ENCODE data around the gene LRFN4. TPM values are rescaled to one million over a fixed set of nuclear protein-coding genes. Genes with fewer than 3 reads are reported as not detected.
"Not testable (repeated sequence)": the region's sequence is repeated elsewhere in the genome, so short reads cannot be mapped to it uniquely, and the experiment has no call there.

Gene LRFN4
- total RNA-seq, result 10 to 100 TPM; 16.4 to 17.0 TPM

DNA sequence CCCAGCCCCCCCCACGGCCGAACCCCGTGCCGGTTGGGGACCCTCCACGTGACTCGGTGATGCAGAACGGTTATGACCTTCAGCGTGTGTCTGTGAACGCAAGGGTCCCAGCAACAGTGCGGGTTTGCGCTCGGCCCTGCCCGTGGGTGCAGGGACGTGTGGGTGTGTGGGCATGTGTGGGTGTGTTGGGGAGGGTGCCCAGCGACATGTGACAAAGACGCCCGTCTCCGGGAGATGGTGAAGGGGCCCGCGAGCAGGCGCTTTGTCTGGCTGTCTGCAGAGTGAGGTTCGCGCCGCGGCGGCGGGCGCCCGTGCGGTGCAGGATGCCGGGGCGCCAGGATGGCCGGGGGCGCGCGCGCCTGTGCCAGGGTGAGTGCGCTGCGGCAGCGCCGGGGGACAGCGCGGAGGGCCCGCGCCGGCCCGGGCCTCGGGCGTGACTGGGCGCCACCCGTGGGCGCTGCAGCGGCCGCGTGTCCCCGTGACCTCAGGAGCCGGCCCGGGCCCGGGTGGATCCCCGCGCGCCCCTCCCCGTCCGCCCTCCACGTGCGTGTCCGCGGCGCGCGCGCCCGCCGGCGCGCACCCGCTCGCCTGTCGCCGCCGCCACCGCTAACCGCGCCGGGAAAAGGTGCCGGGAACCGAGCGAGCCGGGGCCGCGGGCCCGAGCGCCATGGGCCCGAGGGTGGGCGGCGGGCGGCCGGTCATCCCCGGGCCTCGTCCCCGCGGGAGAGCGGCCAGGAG is at the start of gene LRFN4:
Gene LRFN4, plus strand, starts transcription at position 569 of the 738 bp plus-strand sequence. CDS start 681 bp downstream, outside the sequence.
- Mint-ChIP-seq H3K36me3 (no peaks in the 10 kb centered on the region), H3K4me1 (peaks cover 15% of the 10 kb centered on the region), H3K4me3 (peak within 1 kb of the TSS; percentile 86), H3K27ac (peak within 1 kb of the TSS; percentile 89), H3K9me3 (no peaks in the 10 kb centered on the region), H3K27me3 (no peaks in the 10 kb centered on the region)
- DNase-seq (no peak), ATAC-seq (ENCODE audit: low read depth) (peak; percentile 55)
- POLR2A ChIA-PET, result interaction anchor here (0.5 to 4.1 kb wide), 10 partner anchors 10 to 966 kb away, joined by 3 to 90 read pairs (median 4); partner anchors contain the start of genes ACTN3, CCDC85B, RBM14 and RBM4B

DNA sequence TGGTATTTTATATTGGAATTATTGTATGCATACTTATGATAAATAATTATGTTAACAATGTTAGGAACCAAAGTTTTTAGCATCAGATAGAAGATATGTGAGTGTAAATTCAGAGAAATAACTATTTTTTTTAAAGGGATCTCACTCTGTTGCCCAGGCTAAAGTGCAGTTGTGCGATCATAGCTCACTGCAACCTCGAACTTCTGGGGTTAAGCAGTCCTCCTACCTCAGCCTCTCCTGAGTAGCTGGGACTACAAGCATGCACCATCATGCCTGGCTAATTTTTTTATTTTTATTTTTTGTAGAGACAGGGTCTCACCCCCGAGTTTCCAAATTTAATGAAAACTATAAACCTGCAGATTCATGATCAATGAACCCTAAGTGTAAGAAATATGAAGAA is 47.3 kb upstream of the LRFN4 start:
- DNase-seq (no peak), ATAC-seq (ENCODE audit: low read depth) (no peak)
- Mint-ChIP-seq H3K4me3 (no peak overlapping the region), H3K27me3 (no peaks in the 10 kb centered on the region), H3K36me3 (no peaks in the 10 kb centered on the region), H3K4me1 (no peaks in the 10 kb centered on the region), H3K27ac (no peak overlapping the region), H3K9me3 (no peaks in the 10 kb centered on the region)
- POLR2A ChIA-PET, result no interaction called here

- DNase-seq (no peak), ATAC-seq (ENCODE audit: low read depth) (no peak)
- H3K36me3 Mint-ChIP-seq, result no peaks in the 10 kb centered on the region
- no peak overlapping the region for H3K4me3 Mint-ChIP-seq
- H3K9me3 Mint-ChIP-seq, result no peaks in the 10 kb centered on the region
- no peak overlapping the region for H3K27ac Mint-ChIP-seq
- no peaks in the 10 kb centered on the region for H3K4me1 Mint-ChIP-seq
- POLR2A ChIA-PET, result no interaction called here
- no peaks in the 10 kb centered on the region for H3K27me3 Mint-ChIP-seq
Measured at GRCh38 chr11:66810576-66811185, 46.2 kb upstream of the LRFN4 start.

DNA sequence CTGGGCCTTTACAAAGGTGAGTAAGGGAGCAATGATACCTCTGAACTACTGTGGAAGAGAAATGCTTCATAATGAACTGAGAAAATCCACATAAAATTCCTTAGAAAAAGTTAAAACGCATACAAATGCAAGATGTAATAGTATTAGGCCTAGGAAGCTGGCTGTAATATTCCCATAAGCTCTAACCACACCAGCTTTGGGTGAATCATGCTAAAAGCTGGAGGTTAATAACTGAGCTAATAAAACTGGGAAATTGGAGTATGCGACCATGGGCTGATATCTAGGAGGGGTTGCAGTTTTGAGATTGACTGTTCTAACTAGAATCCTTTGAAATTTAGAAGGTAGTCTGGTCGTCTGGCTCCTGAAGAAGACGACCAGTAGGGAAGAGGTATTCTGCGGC is 42.2 kb upstream of the LRFN4 start:
- Mint-ChIP-seq H3K27ac (no peak overlapping the region), H3K36me3 (no peaks in the 10 kb centered on the region), H3K27me3 (no peaks in the 10 kb centered on the region), H3K9me3 (no peaks in the 10 kb centered on the region), H3K4me1 (no peaks in the 10 kb centered on the region), H3K4me3 (no peak overlapping the region)
- ATAC-seq (ENCODE audit: low read depth) (no peak), DNase-seq (no peak)
- POLR2A ChIA-PET, result no interaction called here

DNA sequence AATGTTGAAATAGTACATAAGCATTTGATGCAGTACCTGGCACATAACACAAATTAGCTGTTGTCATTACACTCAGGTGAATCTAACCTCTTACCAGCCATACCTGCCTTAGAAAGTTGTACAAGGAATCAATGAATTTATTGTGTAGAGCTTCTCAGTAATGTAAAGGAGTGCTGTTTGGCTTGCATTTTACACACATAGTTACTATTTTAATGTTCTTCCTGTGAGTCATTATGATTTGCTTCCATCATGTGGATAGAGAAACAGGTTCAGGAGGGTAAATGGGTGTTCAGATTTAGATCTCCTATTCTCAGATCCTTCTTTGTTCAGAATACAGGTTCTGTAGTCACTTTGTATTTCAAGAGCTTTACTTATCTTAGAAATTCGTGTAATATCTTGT is 41.2 kb upstream of the LRFN4 start:
- POLR2A ChIA-PET, result interaction anchor here (0.5 kb wide), 1 partner anchor 11 kb away, joined by 3 read pairs; no protein-coding TSS in a partner anchor
- no peaks in the 10 kb centered on the region for H3K9me3 Mint-ChIP-seq
- H3K4me3 Mint-ChIP-seq, result no peak overlapping the region
- H3K4me1 Mint-ChIP-seq, result no peaks in the 10 kb centered on the region
- ATAC-seq (ENCODE audit: low read depth), result no peak
- H3K36me3 Mint-ChIP-seq, result no peaks in the 10 kb centered on the region
- DNase-seq, result no peak
- no peak overlapping the region for H3K27ac Mint-ChIP-seq
- no peaks in the 10 kb centered on the region for H3K27me3 Mint-ChIP-seq

- no peak for DNase-seq
- Mint-ChIP-seq H3K36me3 (no peaks in the 10 kb centered on the region), H3K27me3 (no peaks in the 10 kb centered on the region), H3K4me3 (no peak overlapping the region), H3K27ac (no peak overlapping the region), H3K4me1 (no peaks in the 10 kb centered on the region), H3K9me3 (no peaks in the 10 kb centered on the region)
- POLR2A ChIA-PET, result no interaction called here
- no peak for ATAC-seq (ENCODE audit: low read depth)
Measured at GRCh38 chr11:66818231-66818955, 38.5 kb upstream of the LRFN4 start.

DNA sequence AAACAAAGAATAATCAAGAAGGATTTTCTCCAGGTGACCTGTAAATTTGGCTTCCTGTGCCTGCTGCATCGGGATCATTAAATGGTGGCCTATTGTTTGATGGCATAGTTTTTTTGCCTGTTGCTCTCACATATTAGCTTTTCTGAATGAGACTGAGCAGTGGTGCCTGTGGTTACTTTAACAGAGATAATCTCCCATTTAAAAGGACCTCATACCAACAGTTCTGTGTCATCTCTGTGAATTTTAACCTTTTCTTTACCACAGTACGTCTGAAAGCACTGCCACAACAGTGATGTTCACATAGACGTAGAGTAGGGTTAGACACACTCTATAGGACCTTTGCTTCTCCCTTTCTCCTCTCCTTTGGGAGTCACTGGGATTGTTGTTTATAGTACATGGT is 36.5 kb upstream of the LRFN4 start:
- ATAC-seq (ENCODE audit: low read depth) (no peak), DNase-seq (no peak)
- POLR2A ChIA-PET, result interaction anchor here (0.6 kb wide), 1 partner anchor 35 kb away, joined by 3 read pairs; no protein-coding TSS in a partner anchor
- Mint-ChIP-seq H3K9me3 (no peaks in the 10 kb centered on the region), H3K4me1 (no peaks in the 10 kb centered on the region), H3K36me3 (no peaks in the 10 kb centered on the region), H3K27ac (no peak overlapping the region), H3K4me3 (no peak overlapping the region), H3K27me3 (no peaks in the 10 kb centered on the region)

DNA sequence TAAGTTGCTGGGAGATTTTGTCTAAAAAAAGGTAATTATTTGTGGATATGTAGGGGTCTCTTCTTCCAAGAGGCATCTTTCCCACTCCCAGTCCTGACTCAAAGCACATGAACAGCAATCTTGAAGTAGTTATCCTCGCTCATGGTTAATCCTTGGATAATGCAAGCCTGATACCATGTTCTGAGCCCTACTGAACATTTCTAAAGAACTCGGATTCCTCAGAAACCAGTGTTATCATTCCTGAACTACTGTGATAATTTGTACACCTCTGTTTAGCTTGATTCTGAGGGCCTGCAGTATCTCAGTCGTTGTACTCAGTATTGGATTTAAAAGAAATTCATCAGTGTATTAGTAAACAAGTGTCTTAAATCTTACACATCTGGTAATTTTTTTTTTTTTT is 36.0 kb upstream of the LRFN4 start:
- no peak for DNase-seq
- no peak for ATAC-seq (ENCODE audit: low read depth)
- Mint-ChIP-seq H3K27me3 (no peaks in the 10 kb centered on the region), H3K4me1 (no peaks in the 10 kb centered on the region), H3K36me3 (no peaks in the 10 kb centered on the region), H3K4me3 (no peak overlapping the region), H3K27ac (no peak overlapping the region), H3K9me3 (no peaks in the 10 kb centered on the region)
- POLR2A ChIA-PET, result interaction anchor here (0.7 kb wide), 1 partner anchor 186 kb away, joined by 5 read pairs; no protein-coding TSS in a partner anchor

DNA sequence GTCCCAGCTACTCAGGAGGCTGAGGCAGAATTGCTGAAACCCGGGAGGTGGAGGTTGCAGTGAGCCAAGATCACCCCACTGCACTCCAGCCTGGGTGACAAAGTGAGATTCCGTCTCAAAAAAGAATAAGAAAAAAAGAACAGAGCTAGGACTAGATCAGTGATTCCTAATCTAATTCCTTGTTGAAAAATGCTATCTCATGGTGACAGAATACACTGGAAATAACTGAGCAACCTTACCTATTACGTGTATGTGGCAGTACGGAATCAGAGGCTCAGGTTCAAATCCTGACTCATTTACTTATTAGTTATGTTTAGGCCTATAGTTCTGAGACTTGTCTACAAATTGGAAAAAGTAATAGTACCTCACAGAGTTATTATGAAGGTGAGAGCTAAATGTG is 33.2 kb upstream of the LRFN4 start:
- no peak for DNase-seq
- Mint-ChIP-seq H3K4me1 (no peaks in the 10 kb centered on the region), H3K9me3 (no peaks in the 10 kb centered on the region), H3K4me3 (no peak overlapping the region), H3K27ac (no peak overlapping the region), H3K27me3 (no peaks in the 10 kb centered on the region), H3K36me3 (no peaks in the 10 kb centered on the region)
- POLR2A ChIA-PET, result no interaction called here
- no peak for ATAC-seq (ENCODE audit: low read depth)

DNA sequence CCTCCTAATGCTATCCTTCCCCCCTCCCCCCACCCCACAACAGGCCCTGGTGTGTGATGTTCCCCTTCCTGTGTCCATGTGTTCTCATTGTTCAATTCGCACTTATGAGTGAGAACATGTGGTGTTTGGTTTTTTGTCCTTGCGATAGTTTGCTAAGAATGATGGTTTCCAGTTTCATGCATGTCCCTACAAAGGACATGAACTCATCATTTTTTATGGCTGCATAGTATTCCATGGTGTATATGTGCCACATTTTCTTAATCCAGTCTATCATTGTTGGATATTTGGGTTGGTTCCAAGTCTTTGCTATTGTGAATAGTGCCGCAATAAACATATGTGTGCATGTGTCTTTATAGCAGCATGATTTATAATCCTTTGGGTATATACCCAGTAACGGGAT is 32.3 kb upstream of the LRFN4 start:
- H3K4me3 Mint-ChIP-seq; ATAC-seq (ENCODE audit: low read depth); H3K27ac Mint-ChIP-seq; POLR2A ChIA-PET; H3K4me1 Mint-ChIP-seq; DNase-seq; H3K36me3 Mint-ChIP-seq; H3K9me3 Mint-ChIP-seq; H3K27me3 Mint-ChIP-seq: not testable (repeated sequence)

DNA sequence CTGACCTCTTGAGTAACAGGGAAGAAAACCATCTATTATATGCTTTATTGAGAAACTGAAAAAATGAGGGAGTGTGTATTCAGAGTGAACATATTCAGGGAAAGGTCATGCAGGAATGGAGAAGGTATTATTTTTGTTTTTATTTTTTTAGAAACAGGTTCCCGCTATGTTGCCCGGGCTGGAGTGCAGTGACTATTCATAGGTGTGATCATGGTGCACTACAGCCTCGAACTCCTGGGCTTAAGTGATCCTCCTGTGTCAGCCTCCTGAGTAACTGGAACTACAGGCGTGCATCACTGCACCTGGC is 22.4 kb upstream of the LRFN4 start:
- DNase-seq, result no peak
- no peaks in the 10 kb centered on the region for H3K27me3 Mint-ChIP-seq
- peaks cover 7% of the 10 kb centered on the region for H3K4me1 Mint-ChIP-seq
- no peaks in the 10 kb centered on the region for H3K9me3 Mint-ChIP-seq
- POLR2A ChIA-PET, result no interaction called here
- ATAC-seq (ENCODE audit: low read depth), result no peak
- H3K27ac Mint-ChIP-seq, result no peak overlapping the region
- H3K36me3 Mint-ChIP-seq, result peaks cover 7% of the 10 kb centered on the region
- no peak overlapping the region for H3K4me3 Mint-ChIP-seq

DNA sequence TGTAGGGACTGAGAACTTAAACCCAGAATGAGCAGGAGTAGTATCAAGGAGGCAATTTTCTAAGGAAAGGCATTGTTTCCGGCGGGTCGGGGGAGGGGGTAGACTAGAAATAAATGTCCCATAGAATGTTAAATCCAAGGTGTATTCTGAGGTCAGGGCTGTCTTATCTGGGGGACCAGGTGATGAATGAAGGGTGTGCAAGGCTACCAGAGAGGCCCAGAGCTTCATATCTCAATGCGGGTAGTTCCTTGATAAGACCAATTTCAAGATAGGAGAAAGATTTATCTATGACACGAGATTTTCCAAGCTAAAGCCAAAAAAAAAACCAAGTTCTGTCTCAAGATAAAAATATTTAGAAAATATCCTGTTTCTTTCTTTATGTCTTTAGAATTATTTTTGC is 21.9 kb upstream of the LRFN4 start:
- Mint-ChIP-seq H3K27ac (no peak overlapping the region), H3K36me3 (peaks cover 7% of the 10 kb centered on the region), H3K4me3 (no peak overlapping the region), H3K9me3 (no peaks in the 10 kb centered on the region), H3K27me3 (no peaks in the 10 kb centered on the region), H3K4me1 (peaks cover 9% of the 10 kb centered on the region)
- DNase-seq, result no peak
- POLR2A ChIA-PET, result no interaction called here
- ATAC-seq (ENCODE audit: low read depth), result no peak

GRCh38 chr11:66835768-66836405 is 21.0 kb upstream of the LRFN4 start:
- no peak overlapping the region for H3K4me3 Mint-ChIP-seq
- no peaks in the 10 kb centered on the region for H3K27me3 Mint-ChIP-seq
- H3K27ac Mint-ChIP-seq, result no peak overlapping the region
- no peak for ATAC-seq (ENCODE audit: low read depth)
- no peaks in the 10 kb centered on the region for H3K9me3 Mint-ChIP-seq
- POLR2A ChIA-PET, result no interaction called here
- peaks cover 12% of the 10 kb centered on the region for H3K36me3 Mint-ChIP-seq
- DNase-seq, result no peak
- peaks cover 18% of the 10 kb centered on the region for H3K4me1 Mint-ChIP-seq

Data from activated naive CD8-positive, alpha-beta T cell treated with anti-CD3 and anti-CD28 coated beads, Interleukin-2, amount 10 ng/mL, durations not matched to agents 7 days and 5 days (primary cell).